ENCODE data around the gene ANKRD13D.

Gene ANKRD13D

GRCh38 chr11:67273260-67273990, 15.7 kb upstream of the ANKRD13D start:
- DNase-seq (ENCODE audit: low read depth) = no peak

GRCh38 chr11:67274768-67275605, 14.1 kb upstream of the ANKRD13D start:
- DNase-seq (ENCODE audit: low read depth) = no peak

GRCh38 chr11:67275606-67276409, 13.3 kb upstream of the ANKRD13D start:
- DNase-seq (ENCODE audit: low read depth) = no peak

- no peak for DNase-seq (ENCODE audit: low read depth)
Measured at GRCh38 chr11:67276781-67277230, 12.3 kb upstream of the ANKRD13D start.

GRCh38 chr11:67277231-67277961, 11.7 kb upstream of the ANKRD13D start:
- DNase-seq (ENCODE audit: low read depth) = peak; percentile 81

- DNase-seq (ENCODE audit: low read depth) = no peak
Measured at GRCh38 chr11:67278135-67278938, 10.8 kb upstream of the ANKRD13D start.

- no peak for DNase-seq (ENCODE audit: low read depth)
Measured at GRCh38 chr11:67278939-67279588, 10.0 kb upstream of the ANKRD13D start.

- no peak for DNase-seq (ENCODE audit: low read depth)
Measured at GRCh38 chr11:67279589-67280340, 9.3 kb upstream of the ANKRD13D start.

GRCh38 chr11:67280341-67280787, 8.7 kb upstream of the ANKRD13D start:
- DNase-seq (ENCODE audit: low read depth) = no peak

- DNase-seq (ENCODE audit: low read depth) = no peak
Measured at GRCh38 chr11:67280788-67281551, 8.1 kb upstream of the ANKRD13D start.

- DNase-seq (ENCODE audit: low read depth) = no peak
Measured at GRCh38 chr11:67281552-67282150, 7.5 kb upstream of the ANKRD13D start.

- no peak for DNase-seq (ENCODE audit: low read depth)
Measured at GRCh38 chr11:67282155-67282875, 6.8 kb upstream of the ANKRD13D start.

- no peak for DNase-seq (ENCODE audit: low read depth)
Measured at GRCh38 chr11:67282876-67283371, 6.2 kb upstream of the ANKRD13D start.

GRCh38 chr11:67283481-67283963, 5.6 kb upstream of the ANKRD13D start:
- DNase-seq (ENCODE audit: low read depth) = no peak

GRCh38 chr11:67284811-67285540, 4.1 kb upstream of the ANKRD13D start:
- DNase-seq (ENCODE audit: low read depth) = no peak

Data from stimulated activated CD4-positive, alpha-beta T cell treated with anti-CD3 and anti-CD28 coated beads, Interleukin-2, amount 100 ng/mL, for 4 hours (primary cell).